ENCODE data around the gene ARL11.
"Not testable (repeated sequence)": the region's sequence is repeated elsewhere in the genome, so short reads cannot be mapped to it uniquely, and the experiment has no call there.

Gene ARL11

DNA sequence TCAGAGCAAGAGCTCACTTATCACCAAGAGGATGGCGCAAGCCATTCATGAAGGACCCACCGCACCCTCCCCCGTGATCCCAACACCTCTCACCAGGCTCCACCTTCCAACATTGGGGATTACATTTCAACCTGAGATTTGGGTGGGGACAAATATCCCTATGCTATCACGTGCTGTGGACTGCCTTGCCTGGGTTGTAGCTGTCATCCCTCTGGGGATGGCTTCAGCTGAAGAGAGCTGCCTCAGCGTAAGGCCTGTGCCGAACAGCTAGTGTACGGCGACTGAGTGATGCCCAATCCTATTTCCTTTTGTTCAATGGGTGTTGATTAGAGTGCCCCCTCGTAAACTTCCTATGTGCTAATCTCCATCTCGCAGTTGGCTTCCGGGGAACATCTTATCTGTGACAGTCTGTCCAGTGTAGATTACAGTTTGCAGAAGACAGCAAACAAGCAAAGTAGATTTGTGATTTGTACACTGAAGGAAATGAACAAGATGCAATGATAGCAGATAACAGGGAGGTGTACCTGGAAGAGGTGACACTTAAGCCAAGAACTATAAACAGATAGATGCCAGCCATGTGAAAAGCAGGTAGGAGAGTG lies 31.2 kb upstream of the ARL11 start:
- Mint-ChIP-seq H3K4me1 (no peaks in the 10 kb centered on the region), H3K27ac (ENCODE audit: low read depth) (no peak overlapping the region), H3K9me3 (no peaks in the 10 kb centered on the region), H3K36me3 (ENCODE audit: insufficient read depth) (no peaks in the 10 kb centered on the region), H3K27me3 (peaks cover 13% of the 10 kb centered on the region), H3K4me3 (no peak overlapping the region)
- DNase-seq (ENCODE audit: low spot score in 2 of 2): no peak
- ATAC-seq (replicated peaks; ENCODE audit: extremely low read depth, poor library complexity, severe bottlenecking): no peak

DNA sequence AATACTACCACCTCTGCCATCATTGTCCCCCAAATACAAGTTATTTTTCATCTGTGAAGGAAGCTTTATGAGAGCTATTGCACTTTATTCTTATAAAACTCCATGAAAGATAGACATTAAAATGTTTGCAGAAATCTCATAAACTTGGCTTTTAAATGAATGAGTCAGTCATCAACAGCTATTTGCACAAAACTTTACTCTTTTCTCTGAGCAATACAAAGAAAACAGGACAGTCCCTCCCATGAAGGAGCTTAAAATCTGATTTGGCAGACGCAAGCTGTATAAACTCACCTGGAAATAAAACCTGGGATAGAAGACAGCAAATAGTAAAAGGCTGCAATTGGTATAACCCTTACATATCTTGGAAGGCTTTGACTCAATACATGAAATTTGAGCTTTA lies 26.3 kb upstream of the ARL11 start:
- Mint-ChIP-seq H3K9me3 (no peaks in the 10 kb centered on the region), H3K27ac (ENCODE audit: low read depth) (no peak overlapping the region), H3K4me3 (no peak overlapping the region), H3K4me1 (peaks cover 3% of the 10 kb centered on the region), H3K36me3 (ENCODE audit: insufficient read depth) (no peaks in the 10 kb centered on the region), H3K27me3 (peaks cover 7% of the 10 kb centered on the region)
- ATAC-seq (replicated peaks; ENCODE audit: extremely low read depth, poor library complexity, severe bottlenecking) (no peak), DNase-seq (ENCODE audit: low spot score in 2 of 2) (no peak)

DNA sequence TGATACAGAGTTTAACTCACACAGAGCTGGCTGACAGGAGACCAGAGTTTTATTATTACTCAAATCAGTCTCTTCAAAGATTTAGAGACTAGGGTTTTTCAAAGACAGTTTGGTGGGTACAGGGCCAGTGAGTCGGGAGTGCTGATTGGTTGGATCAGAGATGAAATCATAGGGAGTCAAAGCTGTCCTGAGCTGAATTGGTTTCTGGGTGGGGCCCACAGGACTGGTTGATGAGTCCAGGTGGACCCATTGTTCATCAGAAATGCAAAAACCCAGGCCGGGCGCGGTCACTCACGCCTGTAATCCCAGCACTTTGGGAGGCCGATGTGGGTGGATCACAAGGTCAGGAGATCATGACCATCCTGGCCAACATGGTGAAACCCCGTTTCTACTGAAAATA lies 25.7 kb upstream of the ARL11 start:
- DNase-seq (ENCODE audit: low spot score in 2 of 2); H3K27me3 Mint-ChIP-seq; H3K4me1 Mint-ChIP-seq; H3K4me3 Mint-ChIP-seq; H3K36me3 Mint-ChIP-seq (ENCODE audit: insufficient read depth); H3K9me3 Mint-ChIP-seq; ATAC-seq (replicated peaks; ENCODE audit: extremely low read depth, poor library complexity, severe bottlenecking); H3K27ac Mint-ChIP-seq (ENCODE audit: low read depth): not testable (repeated sequence)

DNA sequence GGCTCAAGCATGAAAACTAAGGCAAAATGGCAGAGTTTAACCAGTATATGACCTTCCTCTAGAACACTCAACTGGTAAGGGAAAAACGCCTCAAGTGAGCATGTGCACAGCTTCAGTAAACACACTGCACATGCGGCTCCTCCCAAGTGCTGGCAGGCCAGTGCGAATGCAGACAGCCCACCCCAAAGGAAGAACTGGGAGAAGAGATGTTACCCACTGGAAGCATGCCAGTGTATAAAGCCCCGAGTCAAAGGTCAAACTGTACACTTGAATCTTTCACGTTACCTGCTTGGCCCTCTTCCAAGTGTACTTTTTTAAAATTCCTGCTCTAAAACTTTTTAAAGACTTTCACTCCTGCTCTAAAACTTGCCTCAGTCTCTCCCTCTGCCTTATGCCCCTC lies 23.7 kb upstream of the ARL11 start:
- no peaks in the 10 kb centered on the region for H3K36me3 Mint-ChIP-seq (ENCODE audit: insufficient read depth)
- no peak overlapping the region for H3K4me3 Mint-ChIP-seq
- H3K27ac Mint-ChIP-seq (ENCODE audit: low read depth): no peak overlapping the region
- no peaks in the 10 kb centered on the region for H3K9me3 Mint-ChIP-seq
- DNase-seq (ENCODE audit: low spot score in 2 of 2) (no peak), ATAC-seq (replicated peaks; ENCODE audit: extremely low read depth, poor library complexity, severe bottlenecking) (no peak)
- peaks cover 5% of the 10 kb centered on the region for H3K4me1 Mint-ChIP-seq
- no peaks in the 10 kb centered on the region for H3K27me3 Mint-ChIP-seq

DNA sequence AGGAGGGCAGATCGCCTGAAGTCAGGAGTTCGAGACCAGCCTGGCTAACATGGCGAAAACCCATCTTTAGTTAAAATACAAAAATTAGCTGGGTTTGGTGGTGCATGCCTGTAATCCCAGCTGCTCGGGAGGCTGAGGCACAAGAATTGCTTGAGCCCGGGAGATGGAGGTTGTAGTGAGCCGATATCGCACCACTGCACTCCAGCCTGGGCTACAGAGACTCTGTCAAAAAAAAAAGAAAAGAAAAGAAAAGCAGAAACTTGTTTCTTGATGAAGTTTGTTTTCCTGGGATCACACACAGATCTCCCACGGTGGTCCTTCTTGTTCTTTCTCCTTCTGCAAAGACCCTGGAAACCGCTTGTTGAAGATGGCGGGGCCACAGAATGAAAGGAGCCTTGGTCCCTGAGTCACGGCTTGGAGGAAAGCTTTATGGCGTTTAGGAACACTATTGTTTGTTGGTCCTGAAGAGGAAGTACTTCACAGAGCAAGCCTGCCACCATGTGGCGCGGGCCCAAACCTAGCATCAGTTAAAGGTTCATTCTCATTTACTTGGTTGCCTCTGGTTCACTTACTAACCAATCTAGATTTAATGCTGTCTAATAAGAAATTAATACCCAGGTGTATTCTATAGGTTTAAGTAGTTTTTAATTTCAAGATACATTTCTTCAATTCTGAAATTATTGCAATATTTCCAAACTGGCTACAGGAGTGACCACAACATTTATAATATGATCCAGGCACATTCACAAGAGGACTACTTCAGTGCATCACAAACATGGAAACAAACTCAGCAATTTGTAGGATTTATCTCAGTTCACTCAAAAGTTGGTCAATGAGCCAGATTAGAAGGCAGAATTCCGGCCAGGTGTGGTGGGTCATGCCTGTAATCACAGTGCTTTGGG lies 21.3 kb upstream of the ARL11 start:
- Mint-ChIP-seq H3K4me1 (peaks cover 5% of the 10 kb centered on the region), H3K27ac (ENCODE audit: low read depth) (peak overlapping the region; percentile 51), H3K36me3 (ENCODE audit: insufficient read depth) (no peaks in the 10 kb centered on the region), H3K4me3 (peak overlapping the region; percentile 80), H3K27me3 (no peaks in the 10 kb centered on the region), H3K9me3 (no peaks in the 10 kb centered on the region)
- DNase-seq (ENCODE audit: low spot score in 2 of 2) (peak; percentile 58 to 62), ATAC-seq (replicated peaks; ENCODE audit: extremely low read depth, poor library complexity, severe bottlenecking) (peak; percentile 99)

DNA sequence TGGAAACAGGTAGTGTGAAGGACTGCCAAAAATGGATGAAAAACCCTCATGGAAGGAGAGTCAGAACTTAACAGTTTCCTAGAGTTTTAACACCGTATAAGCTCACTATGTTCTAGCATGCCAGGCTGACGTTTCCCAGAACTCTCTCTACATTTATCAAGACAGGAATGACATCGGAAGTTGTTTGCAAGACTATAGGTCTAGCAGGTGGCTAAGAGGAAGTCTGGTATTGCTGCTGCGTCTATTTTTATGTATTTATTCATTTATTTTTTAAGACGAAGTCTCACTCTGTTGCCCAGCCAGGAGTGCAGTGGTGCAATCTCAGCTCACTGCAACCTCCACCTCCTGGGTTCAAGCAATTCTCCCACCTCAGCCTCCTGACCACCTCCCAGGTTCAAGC lies 20.5 kb upstream of the ARL11 start:
- DNase-seq (ENCODE audit: low spot score in 2 of 2) (no peak), ATAC-seq (replicated peaks; ENCODE audit: extremely low read depth, poor library complexity, severe bottlenecking) (no peak)
- Mint-ChIP-seq H3K36me3 (ENCODE audit: insufficient read depth) (no peaks in the 10 kb centered on the region), H3K4me3 (no peak overlapping the region), H3K4me1 (peaks cover 5% of the 10 kb centered on the region), H3K27ac (ENCODE audit: low read depth) (no peak overlapping the region), H3K9me3 (no peaks in the 10 kb centered on the region), H3K27me3 (no peaks in the 10 kb centered on the region)

DNA sequence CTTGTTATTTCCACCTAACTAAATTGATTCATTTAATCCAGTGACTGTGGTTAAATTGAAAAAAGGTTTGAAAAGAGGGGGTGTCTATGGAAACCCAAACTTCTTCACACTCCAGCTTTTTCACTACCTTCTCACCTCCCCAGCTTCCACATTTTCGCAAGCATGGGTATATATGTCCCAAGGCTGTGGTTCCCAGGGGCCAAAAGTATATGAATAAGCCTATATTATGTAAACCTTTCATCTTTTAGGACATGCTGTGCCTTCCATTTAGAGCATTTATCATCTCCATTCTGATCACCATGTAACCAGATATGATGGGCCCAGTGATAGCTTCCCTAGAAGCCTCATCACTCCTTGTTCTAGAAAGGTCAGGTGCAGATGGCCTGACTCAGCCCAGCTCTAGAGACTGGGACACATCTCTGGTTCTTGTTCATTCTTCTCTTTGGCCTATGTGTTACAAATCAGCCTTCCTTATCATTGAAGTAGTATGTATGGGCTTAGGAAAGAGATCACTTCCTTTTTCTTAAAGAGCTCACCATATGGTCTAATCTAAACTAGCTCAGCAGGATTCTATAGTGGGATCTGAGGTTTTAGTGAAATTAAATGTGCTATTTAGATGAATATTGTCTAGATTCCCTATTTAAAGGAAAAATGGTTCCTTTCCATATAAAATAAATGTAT lies 19.5 kb upstream of the ARL11 start:
- H3K9me3 Mint-ChIP-seq: no peaks in the 10 kb centered on the region
- no peak overlapping the region for H3K27ac Mint-ChIP-seq (ENCODE audit: low read depth)
- H3K4me3 Mint-ChIP-seq: no peak overlapping the region
- no peaks in the 10 kb centered on the region for H3K27me3 Mint-ChIP-seq
- H3K4me1 Mint-ChIP-seq: peaks cover 5% of the 10 kb centered on the region
- DNase-seq (ENCODE audit: low spot score in 2 of 2) (no peak), ATAC-seq (replicated peaks; ENCODE audit: extremely low read depth, poor library complexity, severe bottlenecking) (no peak)
- no peaks in the 10 kb centered on the region for H3K36me3 Mint-ChIP-seq (ENCODE audit: insufficient read depth)

DNA sequence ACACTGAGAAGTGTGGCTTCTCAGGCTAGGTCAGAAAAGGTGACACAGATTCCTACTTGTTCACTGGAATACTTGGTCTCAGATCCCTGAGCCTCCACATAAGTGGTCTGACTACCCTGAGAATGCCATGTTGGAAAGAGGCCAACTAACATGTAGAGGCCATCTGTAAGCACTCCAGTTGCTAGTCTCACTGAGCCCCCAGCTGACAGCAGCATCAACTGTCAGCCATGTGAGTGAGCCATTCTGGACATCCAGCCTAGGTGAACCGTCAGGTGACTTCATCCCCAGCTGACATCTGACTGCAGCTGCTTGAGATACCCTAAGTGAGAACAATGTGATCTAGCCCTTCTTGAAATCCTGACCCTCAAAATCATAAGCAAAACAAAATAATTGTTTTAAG lies 18.1 kb upstream of the ARL11 start:
- Mint-ChIP-seq H3K27ac (ENCODE audit: low read depth) (no peak overlapping the region), H3K4me3 (no peak overlapping the region), H3K36me3 (ENCODE audit: insufficient read depth) (no peaks in the 10 kb centered on the region)

DNA sequence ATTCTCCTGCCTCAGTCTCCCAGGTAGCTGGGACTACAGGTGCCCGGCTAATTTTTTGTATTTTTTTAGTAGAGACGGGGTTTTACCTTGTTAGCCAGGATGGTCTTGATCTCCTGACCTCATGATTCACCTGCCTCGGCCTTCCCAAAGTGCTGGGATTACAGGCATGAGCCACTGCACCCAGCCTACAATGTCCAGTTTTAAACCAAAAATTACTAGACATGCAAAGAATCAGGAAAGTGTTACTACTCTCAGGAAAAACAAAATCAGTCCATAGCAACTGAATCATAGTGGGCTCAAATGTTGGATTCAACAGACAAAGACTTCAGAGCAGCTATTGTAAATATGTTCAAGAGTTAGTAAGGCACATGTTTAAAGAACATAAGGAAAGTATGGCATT lies 16.3 kb upstream of the ARL11 start:
- not testable (repeated sequence) for H3K4me1 Mint-ChIP-seq; DNase-seq (ENCODE audit: low spot score in 2 of 2); H3K36me3 Mint-ChIP-seq (ENCODE audit: insufficient read depth); H3K9me3 Mint-ChIP-seq; H3K27ac Mint-ChIP-seq (ENCODE audit: low read depth); H3K27me3 Mint-ChIP-seq; ATAC-seq (replicated peaks; ENCODE audit: extremely low read depth, poor library complexity, severe bottlenecking); H3K4me3 Mint-ChIP-seq

More for the DNA sequence above, 18.1 kb upstream of the ARL11 start:
- H3K27me3 Mint-ChIP-seq: no peaks in the 10 kb centered on the region
- ATAC-seq (replicated peaks; ENCODE audit: extremely low read depth, poor library complexity, severe bottlenecking) (no peak), DNase-seq (ENCODE audit: low spot score in 2 of 2) (no peak)
- no peaks in the 10 kb centered on the region for H3K9me3 Mint-ChIP-seq
- H3K4me1 Mint-ChIP-seq: peaks cover 5% of the 10 kb centered on the region

DNA sequence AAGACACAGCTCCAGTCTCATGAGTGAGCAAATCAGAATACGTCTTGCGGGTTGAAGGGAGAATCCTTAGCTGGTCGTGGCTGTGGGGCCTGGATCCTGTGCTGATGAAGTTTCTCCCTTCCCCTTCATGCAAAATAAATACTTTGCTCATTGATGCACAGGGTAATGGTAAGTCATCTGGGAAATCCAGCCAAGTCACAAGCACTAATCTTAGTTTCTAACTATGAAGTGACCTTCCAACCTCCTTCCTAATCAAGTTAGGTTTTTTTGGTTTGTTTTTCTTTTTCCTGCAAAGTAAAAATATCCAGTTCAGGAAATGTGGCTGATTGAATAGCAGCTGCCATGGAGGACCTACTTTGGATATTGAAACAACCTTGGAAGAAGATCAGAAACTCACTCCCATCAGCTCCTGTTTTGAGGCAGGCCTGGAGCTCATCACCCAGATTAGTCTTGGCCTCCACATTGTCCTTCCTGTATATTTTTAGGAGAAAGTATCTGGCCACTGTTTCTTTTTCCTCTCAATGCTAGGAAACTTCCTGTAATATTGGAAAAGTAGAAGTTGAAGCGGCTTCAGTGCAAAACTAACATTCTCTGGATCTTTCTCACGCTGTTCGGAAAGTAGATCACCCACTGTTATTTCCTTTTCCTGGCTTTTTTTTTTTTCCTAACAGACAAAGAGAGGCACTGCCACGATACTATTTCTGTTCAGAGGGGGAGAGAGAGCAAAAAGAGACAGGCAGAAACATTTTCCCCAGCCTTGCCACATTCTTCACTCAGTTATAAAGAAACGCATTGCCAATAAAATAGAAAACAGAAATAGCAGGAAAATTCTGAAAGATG lies 12.3 kb upstream of the ARL11 start:
- Mint-ChIP-seq H3K36me3 (ENCODE audit: insufficient read depth) (no peaks in the 10 kb centered on the region), H3K27me3 (no peaks in the 10 kb centered on the region), H3K9me3 (no peaks in the 10 kb centered on the region), H3K27ac (ENCODE audit: low read depth) (peak overlapping the region; percentile 38), H3K4me1 (no peaks in the 10 kb centered on the region), H3K4me3 (no peak overlapping the region)
- DNase-seq (ENCODE audit: low spot score in 2 of 2) (no peak), ATAC-seq (replicated peaks; ENCODE audit: extremely low read depth, poor library complexity, severe bottlenecking) (no peak)

DNA sequence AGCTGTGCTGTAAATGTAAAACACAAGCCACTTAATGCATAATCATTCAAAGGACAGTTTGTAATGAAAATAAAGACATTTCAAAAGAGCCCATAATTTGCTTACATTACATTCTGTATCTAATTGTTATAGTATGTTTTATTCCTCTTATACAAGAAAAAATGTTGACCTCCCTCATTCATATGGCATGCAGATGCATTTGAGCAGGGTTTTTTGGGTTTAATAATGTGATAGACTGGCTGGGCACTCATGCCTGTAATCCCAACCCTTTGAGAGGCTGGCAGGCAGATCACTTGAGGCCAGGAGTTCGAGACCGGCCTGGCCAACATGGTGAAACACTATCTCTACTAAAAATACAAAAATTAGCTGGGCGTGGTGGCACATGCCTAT lies 11.6 kb upstream of the ARL11 start:
- H3K9me3 Mint-ChIP-seq: no peaks in the 10 kb centered on the region
- no peaks in the 10 kb centered on the region for H3K36me3 Mint-ChIP-seq (ENCODE audit: insufficient read depth)
- H3K4me3 Mint-ChIP-seq: no peak overlapping the region
- DNase-seq (ENCODE audit: low spot score in 2 of 2): no peak
- peak overlapping the region; percentile 38 for H3K27ac Mint-ChIP-seq (ENCODE audit: low read depth)
- H3K4me1 Mint-ChIP-seq: no peaks in the 10 kb centered on the region
- ATAC-seq (replicated peaks; ENCODE audit: extremely low read depth, poor library complexity, severe bottlenecking): no peak
- H3K27me3 Mint-ChIP-seq: no peaks in the 10 kb centered on the region

DNA sequence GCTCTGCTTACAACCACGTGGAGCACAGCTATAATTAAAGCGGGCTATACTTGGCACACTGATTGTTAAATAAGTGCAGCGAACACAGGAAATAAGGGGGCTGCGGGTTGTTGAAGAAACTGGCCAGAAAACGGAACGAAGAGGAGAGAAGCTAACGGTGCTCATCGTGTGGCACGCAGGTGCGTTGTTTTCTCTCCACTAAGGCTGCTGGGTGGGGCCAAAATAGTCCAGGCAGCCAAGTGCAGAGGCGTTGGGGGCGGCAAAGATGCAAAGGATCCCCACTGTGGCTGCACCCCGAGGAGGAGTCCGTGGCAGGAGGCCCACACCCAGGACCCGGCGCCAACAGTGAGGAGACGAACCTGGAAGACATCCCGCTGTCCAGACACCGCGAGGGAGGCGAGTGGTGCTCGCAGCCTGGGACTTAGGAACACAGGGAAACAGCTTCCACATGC lies 8.1 kb upstream of the ARL11 start:
- no peaks in the 10 kb centered on the region for H3K27me3 Mint-ChIP-seq
- no peaks in the 10 kb centered on the region for H3K4me1 Mint-ChIP-seq
- H3K4me3 Mint-ChIP-seq: no peak overlapping the region
- H3K27ac Mint-ChIP-seq (ENCODE audit: low read depth): no peak overlapping the region
- ATAC-seq (replicated peaks; ENCODE audit: extremely low read depth, poor library complexity, severe bottlenecking) (no peak), DNase-seq (ENCODE audit: low spot score in 2 of 2) (no peak)
- H3K36me3 Mint-ChIP-seq (ENCODE audit: insufficient read depth): no peaks in the 10 kb centered on the region
- no peaks in the 10 kb centered on the region for H3K9me3 Mint-ChIP-seq
